Astrocyte (in vitro differentiated cells and primary cell): ENCODE results near the gene EXD3.

Source experiments
- CTCF ChIP-seq: IDR thresholded peaks from 2 replicates; pipeline ENCODE4 v1.5.1; 2011; ENCODE audit warnings: low read depth, mild to moderate bottlenecking, inconsistent platforms, low read length, moderate library complexity; ENCODE audit not compliant: insufficient read depth
- EZH2 ChIP-seq: IDR thresholded peaks from 2 replicates; pipeline ENCODE4 v1.6.1; 2012; ENCODE audit warnings: mild to moderate bottlenecking, low read length, inconsistent platforms; ENCODE audit not compliant: insufficient read depth

GRCh38 chr9:137449081-137449844 lies 26.3 kb upstream of the EXD3 start:
- no peak for TF ChIP-seq CTCF
- TF ChIP-seq EZH2, result no peak
